ENCODE measurements around the gene PSMG4. TPM values are rescaled to one million over a fixed set of nuclear protein-coding genes. Genes with fewer than 3 reads are reported as not detected.

PSMG4 gene
- total RNA-seq, 1 experiment from 2014 or later, result 35.0 TPM

DNA sequence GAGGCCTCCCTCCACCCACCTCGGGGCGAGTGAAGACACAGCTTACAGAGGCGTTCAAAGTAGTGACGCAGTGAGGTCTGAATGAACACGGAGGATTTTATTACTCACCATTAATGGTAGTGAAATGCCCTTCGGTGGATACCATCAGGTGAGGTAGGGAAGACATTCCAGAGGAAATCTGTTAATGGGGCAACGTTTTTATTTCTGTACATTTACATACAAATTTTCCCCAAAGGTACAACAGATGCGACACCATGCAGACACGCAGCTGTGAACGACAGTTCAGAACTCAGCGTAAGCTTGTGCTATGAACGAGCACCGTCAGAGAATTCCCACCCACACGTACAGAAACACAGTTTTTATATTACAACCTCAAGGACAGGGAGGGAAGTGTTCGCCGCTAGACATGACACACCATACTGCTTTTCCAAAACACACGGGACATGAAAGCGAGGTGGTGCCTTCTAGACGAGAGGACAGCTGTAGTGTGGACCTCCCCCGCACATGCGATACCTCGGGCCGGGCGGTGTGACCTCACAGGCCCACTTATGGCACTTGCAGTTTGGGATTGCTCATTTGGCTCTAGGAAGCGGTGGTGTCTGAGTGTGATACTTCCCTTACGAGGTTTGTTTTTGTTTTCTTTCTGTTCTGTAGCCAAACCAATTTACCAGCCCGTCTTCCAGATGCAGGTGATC is 10.7 kb downstream of the PSMG4 start:
- H3K36me3 ChIP-seq (ENCODE audit: control insufficient read depth in 1 of 2, insufficient read depth in 2 of 2, low read length in 2 of 2), result peaks cover 10 to 14% of the 10 kb centered on the region in 2 experiments; a peak in 3 of 4 replicates
- peaks cover 35% of the 10 kb centered on the region for H3K79me2 ChIP-seq (ENCODE audit: insufficient read depth, low read length)
- H4K20me1 ChIP-seq (ENCODE audit: insufficient read depth), result no peaks in the 10 kb centered on the region
- H3K27me3 ChIP-seq (ENCODE audit: insufficient read depth, low read length), result no peaks in the 10 kb centered on the region
- no peak overlapping the region for H3K4me3 ChIP-seq (replicated peaks in 1 of 2; ENCODE audit: low read depth in 1 of 2, low read length in 2 of 2)
- ChIA-PET RAD21 (ENCODE audit: low non-redundant PET in 1 of 2, low total read pairs in 2 of 2, uncharacterized antibody in 2 of 2, unreplicated experiment in 2 of 2) (no interaction called here), CTCF (no interaction called here), POLR2A (no interaction called here)
- H3K4me2 ChIP-seq (ENCODE audit: low read length), result no peak overlapping the region
- TF ChIP-seq CEBPB (IDR thresholded peaks at IDR 0.05; ENCODE audit: low read depth), result no peak
- TF ChIP-seq, protein P1, sequence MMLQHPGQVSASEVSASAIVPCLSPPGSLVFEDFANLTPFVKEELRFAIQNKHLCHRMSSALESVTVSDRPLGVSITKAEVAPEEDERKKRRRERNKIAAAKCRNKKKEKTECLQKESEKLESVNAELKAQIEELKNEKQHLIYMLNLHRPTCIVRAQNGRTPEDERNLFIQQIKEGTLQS (IDR thresholded peaks at IDR 0.05), result no peak
- TF ChIP-seq ZFX (IDR thresholded peaks at IDR 0.05), result no peak
- no peak for TF ChIP-seq EGR1 (IDR thresholded peaks at IDR 0.05; ENCODE audit: low read depth)
- TF ChIP-seq, protein P2, sequence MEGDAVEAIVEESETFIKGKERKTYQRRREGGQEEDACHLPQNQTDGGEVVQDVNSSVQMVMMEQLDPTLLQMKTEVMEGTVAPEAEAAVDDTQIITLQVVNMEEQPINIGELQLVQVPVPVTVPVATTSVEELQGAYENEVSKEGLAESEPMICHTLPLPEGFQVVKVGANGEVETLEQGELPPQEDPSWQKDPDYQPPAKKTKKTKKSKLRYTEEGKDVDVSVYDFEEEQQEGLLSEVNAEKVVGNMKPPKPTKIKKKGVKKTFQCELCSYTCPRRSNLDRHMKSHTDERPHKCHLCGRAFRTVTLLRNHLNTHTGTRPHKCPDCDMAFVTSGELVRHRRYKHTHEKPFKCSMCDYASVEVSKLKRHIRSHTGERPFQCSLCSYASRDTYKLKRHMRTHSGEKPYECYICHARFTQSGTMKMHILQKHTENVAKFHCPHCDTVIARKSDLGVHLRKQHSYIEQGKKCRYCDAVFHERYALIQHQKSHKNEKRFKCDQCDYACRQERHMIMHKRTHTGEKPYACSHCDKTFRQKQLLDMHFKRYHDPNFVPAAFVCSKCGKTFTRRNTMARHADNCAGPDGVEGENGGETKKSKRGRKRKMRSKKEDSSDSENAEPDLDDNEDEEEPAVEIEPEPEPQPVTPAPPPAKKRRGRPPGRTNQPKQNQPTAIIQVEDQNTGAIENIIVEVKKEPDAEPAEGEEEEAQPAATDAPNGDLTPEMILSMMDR (IDR thresholded peaks at IDR 0.05 in 2 of 3, conservative IDR thresholded peaks at IDR 0.05 in 1 of 3; ENCODE audit: borderline replicate concordance in 1 of 3, insufficient read depth in 1 of 3, low read depth in 2 of 3, low read length in 2 of 3), result no peak
- no peak for TF ChIP-seq RAD21 (IDR thresholded peaks at IDR 0.05; ENCODE audit: low read depth)
- no peak for TF ChIP-seq EZH2phosphoT487 (IDR thresholded peaks at IDR 0.05; ENCODE audit: borderline replicate concordance)
- TF ChIP-seq SRF (IDR thresholded peaks at IDR 0.05; ENCODE audit: low read depth), result no peak
- no peak for TF ChIP-seq YY1 (IDR thresholded peaks at IDR 0.05; ENCODE audit: extremely low read depth, insufficient replicate concordance, low read depth, low read length)
- TF ChIP-seq EZH2 (IDR thresholded peaks at IDR 0.05), result no peak
- no peak for TF ChIP-seq CBX3 (IDR thresholded peaks at IDR 0.05; ENCODE audit: low read depth)
- TF ChIP-seq POLR2AphosphoS5 (IDR thresholded peaks at IDR 0.05; ENCODE audit: low read depth, low read length), result no peak
- TF ChIP-seq, protein P3, sequence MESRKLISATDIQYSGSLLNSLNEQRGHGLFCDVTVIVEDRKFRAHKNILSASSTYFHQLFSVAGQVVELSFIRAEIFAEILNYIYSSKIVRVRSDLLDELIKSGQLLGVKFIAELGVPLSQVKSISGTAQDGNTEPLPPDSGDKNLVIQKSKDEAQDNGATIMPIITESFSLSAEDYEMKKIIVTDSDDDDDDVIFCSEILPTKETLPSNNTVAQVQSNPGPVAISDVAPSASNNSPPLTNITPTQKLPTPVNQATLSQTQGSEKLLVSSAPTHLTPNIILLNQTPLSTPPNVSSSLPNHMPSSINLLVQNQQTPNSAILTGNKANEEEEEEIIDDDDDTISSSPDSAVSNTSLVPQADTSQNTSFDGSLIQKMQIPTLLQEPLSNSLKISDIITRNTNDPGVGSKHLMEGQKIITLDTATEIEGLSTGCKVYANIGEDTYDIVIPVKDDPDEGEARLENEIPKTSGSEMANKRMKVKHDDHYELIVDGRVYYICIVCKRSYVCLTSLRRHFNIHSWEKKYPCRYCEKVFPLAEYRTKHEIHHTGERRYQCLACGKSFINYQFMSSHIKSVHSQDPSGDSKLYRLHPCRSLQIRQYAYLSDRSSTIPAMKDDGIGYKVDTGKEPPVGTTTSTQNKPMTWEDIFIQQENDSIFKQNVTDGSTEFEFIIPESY (IDR thresholded peaks at IDR 0.05; ENCODE audit: extremely low read depth, insufficient replicate concordance, low read length), result no peak
- no peak for TF ChIP-seq JUND (IDR thresholded peaks at IDR 0.05)
- no peak for TF ChIP-seq TCF7L2 (IDR thresholded peaks at IDR 0.05; ENCODE audit: borderline replicate concordance, extremely low read depth, insufficient read depth, insufficient read length)
- TF ChIP-seq POLR2A (IDR thresholded peaks at IDR 0.05; ENCODE audit: borderline replicate concordance, extremely low read depth, insufficient read depth, insufficient read length), result no peak
- TF ChIP-seq FOSL1 (IDR thresholded peaks at IDR 0.05; ENCODE audit: low read depth), result no peak
- H2AFZ ChIP-seq (ENCODE audit: low read depth, low read length, poor library complexity, severe bottlenecking), result no peak overlapping the region
- H3K4me1 ChIP-seq (ENCODE audit: control insufficient read depth in 1 of 2, insufficient read depth in 2 of 2, low read length in 2 of 2), result no peaks in the 10 kb centered on the region
- intact Hi-C loops (cut with micrococcal nuclease), result no loop called here
- no peaks in the 10 kb centered on the region for H3K9me2 ChIP-seq (ENCODE audit: insufficient read depth)
- no peaks in the 10 kb centered on the region for H3K9me3 ChIP-seq (ENCODE audit: control insufficient read depth in 1 of 2, insufficient read depth in 1 of 2, low read depth in 1 of 2, low read length in 2 of 2)
- DNase-seq (ENCODE audit: low read depth, low spot score), result no peak
- H3K9ac ChIP-seq (ENCODE audit: low read length), result no peak overlapping the region
- no peak for ATAC-seq
- no TSS peak for BruUV-seq (replicated peaks)
- no peak overlapping the region for H3K27ac ChIP-seq (ENCODE audit: low read depth, low read length)
